ENCODE data around the gene CCDC200.
"Not testable (repeated sequence)": the region's sequence is repeated elsewhere in the genome, so short reads cannot be mapped to it uniquely, and the experiment has no call there.

The CCDC200 gene

GRCh38 chr17:43210576-43210975 is 17.8 kb downstream of the CCDC200 start:
- H3K4me3 ChIP-seq (replicated peaks in 1 of 2; ENCODE audit: low read depth in 2 of 2, low read length in 2 of 2), result no peak overlapping the region
- TF ChIP-seq, protein P1, sequence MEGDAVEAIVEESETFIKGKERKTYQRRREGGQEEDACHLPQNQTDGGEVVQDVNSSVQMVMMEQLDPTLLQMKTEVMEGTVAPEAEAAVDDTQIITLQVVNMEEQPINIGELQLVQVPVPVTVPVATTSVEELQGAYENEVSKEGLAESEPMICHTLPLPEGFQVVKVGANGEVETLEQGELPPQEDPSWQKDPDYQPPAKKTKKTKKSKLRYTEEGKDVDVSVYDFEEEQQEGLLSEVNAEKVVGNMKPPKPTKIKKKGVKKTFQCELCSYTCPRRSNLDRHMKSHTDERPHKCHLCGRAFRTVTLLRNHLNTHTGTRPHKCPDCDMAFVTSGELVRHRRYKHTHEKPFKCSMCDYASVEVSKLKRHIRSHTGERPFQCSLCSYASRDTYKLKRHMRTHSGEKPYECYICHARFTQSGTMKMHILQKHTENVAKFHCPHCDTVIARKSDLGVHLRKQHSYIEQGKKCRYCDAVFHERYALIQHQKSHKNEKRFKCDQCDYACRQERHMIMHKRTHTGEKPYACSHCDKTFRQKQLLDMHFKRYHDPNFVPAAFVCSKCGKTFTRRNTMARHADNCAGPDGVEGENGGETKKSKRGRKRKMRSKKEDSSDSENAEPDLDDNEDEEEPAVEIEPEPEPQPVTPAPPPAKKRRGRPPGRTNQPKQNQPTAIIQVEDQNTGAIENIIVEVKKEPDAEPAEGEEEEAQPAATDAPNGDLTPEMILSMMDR (IDR thresholded peaks at IDR 0.05; ENCODE audit: low read depth, low read length), result no peak
- DNase-seq (ENCODE audit: low read depth in 2 of 2), result no peak

GRCh38 chr17:43203013-43203412 is 25.4 kb downstream of the CCDC200 start:
- not testable (repeated sequence) for H3K4me3 ChIP-seq (replicated peaks in 1 of 2; ENCODE audit: low read depth in 2 of 2, low read length in 2 of 2); DNase-seq (ENCODE audit: low read depth in 2 of 2)

GRCh38 chr17:43200127-43200526 is 28.3 kb downstream of the CCDC200 start:
- peak; percentile 11 to 17 for DNase-seq (ENCODE audit: low read depth in 2 of 2)
- TF ChIP-seq, protein P1 (IDR thresholded peaks at IDR 0.05; ENCODE audit: low read depth, low read length), result no peak

GRCh38 chr17:43199633-43200032 is 28.8 kb downstream of the CCDC200 start:
- TF ChIP-seq, protein P1 (IDR thresholded peaks at IDR 0.05; ENCODE audit: low read depth, low read length), result no peak
- H3K4me3 ChIP-seq (replicated peaks in 1 of 2; ENCODE audit: low read depth in 2 of 2, low read length in 2 of 2), result no peak overlapping the region
- no peak for DNase-seq (ENCODE audit: low read depth in 2 of 2)

More at GRCh38 chr17:43200127-43200526, 28.3 kb downstream of the CCDC200 start:
- no peak overlapping the region for H3K4me3 ChIP-seq (replicated peaks in 1 of 2; ENCODE audit: low read depth in 2 of 2, low read length in 2 of 2)

- TF ChIP-seq, protein P1 (IDR thresholded peaks at IDR 0.05; ENCODE audit: low read depth, low read length), result no peak
- no peak overlapping the region for H3K4me3 ChIP-seq (replicated peaks in 1 of 2; ENCODE audit: low read depth in 2 of 2, low read length in 2 of 2)
- no peak for DNase-seq (ENCODE audit: low read depth in 2 of 2)
These were observed 35.2 kb downstream of the CCDC200 start for GRCh38 chr17:43193251-43193650.

- not testable (repeated sequence) for H3K4me3 ChIP-seq (replicated peaks in 1 of 2; ENCODE audit: low read depth in 2 of 2, low read length in 2 of 2); DNase-seq (ENCODE audit: low read depth in 2 of 2)
These were observed 41.8 kb downstream of the CCDC200 start for GRCh38 chr17:43186656-43187055.

GRCh38 chr17:43183921-43184320 is 44.5 kb downstream of the CCDC200 start:
- H3K4me3 ChIP-seq (replicated peaks in 1 of 2; ENCODE audit: low read depth in 2 of 2, low read length in 2 of 2), result no peak overlapping the region
- TF ChIP-seq, protein P1 (IDR thresholded peaks at IDR 0.05; ENCODE audit: low read depth, low read length), result no peak
- DNase-seq (ENCODE audit: low read depth in 2 of 2), result no peak

DNA sequence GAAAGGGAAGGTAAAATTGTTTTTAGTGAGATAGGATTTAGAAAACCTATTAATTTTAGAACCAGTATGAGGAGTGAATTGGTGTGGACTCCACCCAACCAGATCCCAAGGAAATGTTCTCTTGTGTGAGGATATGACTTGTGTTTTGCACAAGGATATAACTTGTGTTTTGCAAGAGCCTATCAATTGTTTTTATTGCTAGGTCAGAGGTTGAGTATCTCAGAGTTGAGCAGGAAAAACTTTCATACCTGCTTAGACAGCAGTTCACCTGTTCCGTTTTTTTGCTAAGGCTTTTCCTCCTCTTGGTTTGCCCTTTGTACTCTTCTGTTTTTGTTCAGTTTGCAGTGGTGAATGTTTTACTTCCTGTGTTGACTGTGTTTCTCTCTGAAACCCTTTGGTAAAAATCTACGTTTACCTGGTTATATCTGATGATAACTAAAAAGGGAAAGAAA is 52.3 kb downstream of the CCDC200 start:
- TF ChIP-seq, protein P1 (IDR thresholded peaks at IDR 0.05; ENCODE audit: low read depth, low read length), result no peak
- DNase-seq (ENCODE audit: low read depth in 2 of 2), result no peak
- H3K4me3 ChIP-seq (replicated peaks in 1 of 2; ENCODE audit: low read depth in 2 of 2, low read length in 2 of 2), result no peak overlapping the region

Measured in cardiac fibroblast (primary cell).